ENCODE results near the gene NFKBIL1.
"Not testable (repeated sequence)": the region's sequence is repeated elsewhere in the genome, so short reads cannot be mapped to it uniquely, and the experiment has no call there.

Gene NFKBIL1

DNA sequence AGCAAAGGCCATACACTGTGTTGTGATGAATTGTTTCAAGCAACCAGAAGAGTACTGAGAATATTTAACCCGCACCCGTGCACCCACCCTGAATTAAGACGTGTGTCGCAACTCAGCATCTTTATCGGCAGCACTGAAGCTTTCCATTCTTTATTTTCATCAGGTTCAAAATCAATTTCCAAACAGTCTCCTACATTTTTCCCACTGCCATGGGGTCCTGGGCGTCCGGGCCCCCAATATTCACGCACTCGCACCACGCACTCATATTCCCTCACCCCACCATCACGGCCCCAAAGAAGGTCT, 33.0 kb downstream of the NFKBIL1 start:
- DNase-seq (ENCODE audit: low read depth in 2 of 2): no peak

DNA sequence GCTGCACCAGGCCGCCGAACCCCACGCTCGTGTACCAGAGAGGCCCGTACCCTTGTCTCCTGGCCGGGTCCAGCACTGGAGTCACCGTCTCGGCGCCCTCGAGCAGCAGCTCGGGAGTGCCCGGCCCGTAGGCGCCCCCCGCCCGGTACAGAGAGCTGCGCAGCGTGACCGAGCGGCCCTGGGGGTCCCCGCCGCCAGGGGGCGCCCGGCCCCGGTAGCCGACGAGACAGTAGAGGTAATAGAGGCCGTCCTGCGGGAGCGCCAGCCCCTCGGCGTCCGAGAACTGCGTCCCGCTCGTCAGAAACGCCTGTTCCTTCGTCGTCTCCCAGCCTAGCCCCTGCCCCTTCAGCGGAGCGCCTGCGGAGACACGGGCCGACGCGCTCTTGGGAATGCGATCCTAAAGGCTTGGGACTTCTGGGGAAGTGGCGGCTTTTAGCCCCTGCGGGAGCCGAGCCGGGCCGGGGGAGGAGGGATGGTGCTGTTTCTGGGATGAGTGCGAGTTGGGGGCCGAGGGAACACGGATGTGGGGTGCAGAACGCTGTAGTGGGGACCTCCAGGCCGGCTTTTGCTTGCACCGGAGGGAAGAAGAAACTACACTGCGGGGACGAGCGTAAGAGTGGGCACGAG, 33.5 kb downstream of the NFKBIL1 start:
- DNase-seq (ENCODE audit: low read depth in 2 of 2): peak; percentile 85 to 93

- DNase-seq (ENCODE audit: low read depth in 2 of 2): no peak
Measured at GRCh38 chr6:31581434-31582229, 34.2 kb downstream of the NFKBIL1 start.

- no peak for DNase-seq (ENCODE audit: low read depth in 2 of 2)
Measured at GRCh38 chr6:31582230-31582643, 34.8 kb downstream of the NFKBIL1 start, which contains the start of gene LTB. Gene LTB (minus strand): TSS chr6:31582424. CDS start chr6:31582417, 7 bp downstream.

- DNase-seq (ENCODE audit: low read depth in 2 of 2): no peak
Measured at GRCh38 chr6:31585491-31585890, 38.1 kb downstream of the NFKBIL1 start.

DNA sequence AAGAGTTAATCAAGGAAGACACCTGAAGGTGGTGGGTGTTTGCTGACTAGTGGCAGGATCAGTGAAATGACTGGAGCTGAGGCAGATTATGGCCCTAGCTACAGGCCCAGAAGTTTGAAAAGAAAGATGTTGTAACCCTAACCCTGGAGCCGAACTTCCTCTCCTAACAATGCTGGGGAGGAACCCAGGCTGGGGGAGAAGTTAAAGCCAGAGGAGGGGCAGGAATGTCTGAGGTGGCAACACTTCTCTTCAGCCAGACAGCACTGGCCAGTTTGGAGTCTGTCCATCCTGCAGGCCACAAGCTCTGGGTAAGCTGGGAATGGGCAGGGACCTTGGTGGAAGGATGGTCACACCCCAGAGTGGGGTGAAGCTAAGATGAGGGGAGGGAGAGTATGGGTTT, 38.6 kb downstream of the NFKBIL1 start, which contains the start of gene LST1:
LST1 (plus strand) TSS at position 270 of the 400 bp plus-strand sequence. CDS start 1,023 bp downstream, outside the sequence.
- no peak for DNase-seq (ENCODE audit: low read depth in 2 of 2)

DNA sequence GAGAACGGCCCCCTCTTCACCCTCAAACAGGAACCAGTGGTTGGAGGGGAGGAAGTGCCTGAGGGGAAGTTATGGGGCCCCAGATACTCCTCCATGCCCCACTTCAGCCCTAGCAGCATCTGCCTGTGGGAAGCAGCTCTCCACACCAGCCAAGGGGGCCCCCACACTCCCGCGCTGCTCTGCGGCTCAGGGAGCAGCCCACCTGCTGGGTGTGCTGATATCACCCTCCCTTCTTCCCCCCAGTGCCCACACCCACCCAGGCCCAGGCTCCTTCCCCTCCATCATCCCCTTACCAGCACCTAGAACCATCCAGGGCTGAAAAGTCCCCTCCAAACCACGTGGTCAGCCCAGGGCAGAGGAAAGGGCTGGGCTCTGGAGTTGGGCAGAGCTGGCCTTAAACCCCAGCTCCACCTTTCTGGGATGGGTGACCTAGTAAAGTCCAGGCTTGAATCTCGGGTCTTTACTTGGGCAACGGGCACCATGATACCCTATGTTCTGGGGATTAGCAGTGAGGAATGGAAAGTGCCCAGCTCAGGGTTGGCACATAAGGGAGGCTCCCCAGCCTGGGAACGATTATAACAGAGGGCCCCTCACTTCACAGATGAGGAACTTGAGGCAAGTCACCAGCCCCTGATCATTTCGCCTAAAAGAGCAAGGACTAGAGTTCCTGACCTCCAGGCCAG, 39.3 kb downstream of the NFKBIL1 start:
- no peak for DNase-seq (ENCODE audit: low read depth in 2 of 2)

GRCh38 chr6:31587791-31588777, 40.7 kb downstream of the NFKBIL1 start:
- DNase-seq (ENCODE audit: low read depth in 2 of 2): no peak

DNA sequence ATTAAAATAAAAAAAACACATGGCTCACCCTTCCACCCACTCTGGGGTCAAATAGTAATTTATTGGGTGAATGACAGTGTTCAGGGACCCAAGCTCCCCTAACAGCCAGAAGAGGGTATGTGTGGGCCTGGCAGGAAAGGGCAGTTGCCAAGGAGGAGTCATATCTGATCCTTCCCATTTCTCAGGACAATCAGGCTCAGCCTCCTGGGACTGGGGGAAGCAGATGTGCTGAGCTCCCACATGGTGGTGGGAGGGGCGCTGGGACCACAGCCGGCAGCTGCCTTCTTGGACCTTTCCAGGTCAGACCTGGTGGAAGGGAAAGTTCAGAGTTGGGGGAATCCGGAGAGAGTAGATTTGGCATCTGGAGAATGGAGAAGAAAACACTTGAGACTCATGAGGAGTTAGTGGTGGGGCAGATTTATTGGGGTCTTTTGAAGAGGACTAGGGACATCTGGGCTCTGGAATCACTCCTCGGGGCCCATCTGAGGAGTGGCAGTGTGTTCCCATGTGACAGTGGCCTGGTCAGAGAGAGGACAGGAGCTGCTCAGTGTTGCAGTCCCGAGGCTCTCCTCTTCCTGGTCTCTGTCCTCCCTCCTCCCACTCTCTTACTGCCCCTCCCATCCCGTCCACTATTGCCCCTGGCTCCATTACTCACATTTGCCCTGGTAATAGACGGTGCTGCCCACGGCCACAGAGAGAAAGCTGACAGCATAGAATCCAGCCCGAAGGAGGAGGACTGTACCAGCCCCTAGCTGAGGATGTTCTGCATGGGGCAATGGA, 41.7 kb downstream of the NFKBIL1 start:
- DNase-seq (ENCODE audit: low read depth in 2 of 2): no peak

DNA sequence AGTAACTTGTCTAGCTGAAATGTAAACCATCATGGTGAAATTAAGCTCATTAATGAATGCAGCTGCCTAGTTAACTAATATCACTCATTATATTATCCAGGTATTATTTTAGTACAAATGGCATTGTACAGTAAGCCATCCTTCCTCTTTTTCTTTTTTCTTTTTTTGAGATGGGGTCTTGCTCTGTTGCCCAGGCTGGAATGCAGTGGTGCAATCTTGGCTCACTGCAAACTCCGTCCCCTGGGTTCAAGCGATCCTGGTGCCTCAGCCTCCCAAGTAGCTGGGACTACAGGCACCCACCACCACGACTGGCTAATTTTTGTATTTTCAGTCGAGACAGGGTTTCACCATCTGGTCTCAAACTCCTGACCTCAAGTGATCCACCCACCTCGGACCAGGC, 43.3 kb downstream of the NFKBIL1 start:
- not testable (repeated sequence) for DNase-seq (ENCODE audit: low read depth in 2 of 2)

GRCh38 chr6:31592396-31592771, 45.0 kb downstream of the NFKBIL1 start:
- DNase-seq (ENCODE audit: low read depth in 2 of 2): no peak

DNA sequence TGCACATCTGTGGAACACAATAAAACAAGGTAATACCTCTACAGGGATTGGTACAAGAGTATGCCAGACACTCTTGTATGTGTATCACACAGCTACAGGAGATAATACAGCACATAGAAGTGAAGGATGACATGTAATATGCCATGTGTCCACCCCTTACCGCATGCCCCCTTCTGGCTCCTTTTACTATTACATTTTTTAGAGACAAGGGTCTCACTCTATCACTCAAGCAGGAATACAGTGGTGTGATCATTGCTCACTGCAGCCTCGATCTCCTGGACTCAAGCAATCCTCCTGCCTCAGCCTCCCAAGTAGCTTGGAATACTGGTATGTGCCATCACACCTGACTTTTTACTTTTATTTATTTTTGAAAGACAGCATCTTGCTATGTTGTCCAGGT, 49.6 kb downstream of the NFKBIL1 start:
- peak in 1 of 2 donors; percentile 48 for DNase-seq (ENCODE audit: low read depth in 2 of 2)

GRCh38 chr6:31607317-31607716, 59.9 kb downstream of the NFKBIL1 start:
- no peak for DNase-seq (ENCODE audit: low read depth in 2 of 2)
